Esophagus (tissue), 2 donors: Measurements from ENCODE around the gene KNOP1. TPM values are rescaled to one million over a fixed set of nuclear protein-coding genes. Genes with fewer than 3 reads are reported as not detected.

Experiments used
- H3K27ac ChIP-seq, 2 donors: one replicate each; pipeline ENCODE4 v1.5.1; 2013; ENCODE audit warnings: low read depth in 2 of 2, mild to moderate bottlenecking in 2 of 2, inconsistent platforms in 1 of 2, low read length in 1 of 2, moderate library complexity in 1 of 2
- H3K27me3 ChIP-seq, 2 donors: one replicate each; pipeline ENCODE4 v1.6.1; 2013; ENCODE audit warnings: low read length in 2 of 2, control low read depth in 1 of 2, mild to moderate bottlenecking in 1 of 2; ENCODE audit not compliant: insufficient read depth in 2 of 2, control insufficient read depth in 1 of 2
- H3K36me3 ChIP-seq, 2 donors: one replicate each; pipeline ENCODE4 v1.6.1; 2013; ENCODE audit warnings: low read length in 1 of 2; ENCODE audit not compliant: control insufficient read depth in 2 of 2, insufficient read depth in 2 of 2
- H3K4me1 ChIP-seq, 2 donors: one replicate each; pipeline ENCODE4 v1.6.1; 2013; ENCODE audit warnings: low read length in 1 of 2; ENCODE audit not compliant: control insufficient read depth in 2 of 2, insufficient read depth in 2 of 2
- H3K4me3 ChIP-seq, 2 donors: one replicate each; pipeline ENCODE4 v1.5.1; 2013; ENCODE audit warnings: low read length in 2 of 2, mild to moderate bottlenecking in 2 of 2, low read depth in 1 of 2, moderate library complexity in 1 of 2
- H3K9me3 ChIP-seq, 2 donors: one replicate each; pipeline ENCODE4 v1.6.1; 2013; ENCODE audit warnings: mild to moderate bottlenecking in 2 of 2, low read depth in 1 of 2, low read length in 1 of 2, moderate library complexity in 1 of 2; ENCODE audit not compliant: control insufficient read depth in 2 of 2, insufficient read depth in 1 of 2
- WGBS, 2 donors: extraction: QIAGEN DNeasy Blood & Tissue Kit; methylation state at CpG; one replicate each; pipeline ENCODE4 v1.1.7; 2013; 5-methylcytosine and 5-hydroxymethylcytosine counted together
- polyA plus RNA-seq, 2 donors: library from polyadenylated mRNA; stranded (reverse); fragments of 200-250 nt; gene quantifications; one replicate each; pipeline ENCODE4 v1.2.3, GENCODE V29; 2013
- donor health status: healthy with polysubstance abuse.
- donor health status: Bipolar disorder and iron deficiency.

The KNOP1 gene
- polyA plus RNA-seq, 2 donors = 12.8 to 14.3 TPM

GRCh38 chr16:19691161-19691711, 26.8 kb downstream of the KNOP1 start:
- Histone ChIP-seq H3K9me3 (no peaks in the 10 kb centered on the region), H3K4me1 (peaks cover 4 to 5% of the 10 kb centered on the region in 2 donors), H3K4me3 (no peak overlapping the region), H3K36me3 (peaks cover 0 to 16% of the 10 kb centered on the region in 2 donors), H3K27ac (no peak overlapping the region), H3K27me3 (no peaks in the 10 kb centered on the region)
- 75 to 82% methylated on average over 14 of the region's 14 CpGs for WGBS, 2 donors

- Histone ChIP-seq H3K4me1 (peaks cover 3 to 4% of the 10 kb centered on the region in 2 donors), H3K4me3 (no peak overlapping the region), H3K36me3 (peaks cover 0 to 16% of the 10 kb centered on the region in 2 donors), H3K27ac (no peak overlapping the region), H3K27me3 (no peaks in the 10 kb centered on the region), H3K9me3 (no peaks in the 10 kb centered on the region)
- WGBS, 2 donors = 62 to 63% methylated on average over 4 of the region's 4 CpGs
Measured at GRCh38 chr16:19690196-19690595, 27.8 kb downstream of the KNOP1 start.

- Histone ChIP-seq H3K27ac (no peak overlapping the region), H3K4me3 (no peak overlapping the region), H3K27me3 (no peaks in the 10 kb centered on the region), H3K4me1 (peaks cover 3 to 4% of the 10 kb centered on the region in 2 donors), H3K9me3 (peaks cover 0 to 2% of the 10 kb centered on the region in 2 donors), H3K36me3 (peaks cover 0 to 19% of the 10 kb centered on the region in 2 donors)
- 94 to 96% methylated on average over 5 of the region's 5 CpGs for WGBS, 2 donors
Measured at GRCh38 chr16:19689342-19689741, 28.7 kb downstream of the KNOP1 start.

GRCh38 chr16:19688396-19689024, 29.5 kb downstream of the KNOP1 start:
- H3K4me3 ChIP-seq = no peak overlapping the region
- no peaks in the 10 kb centered on the region for H3K27me3 ChIP-seq
- peaks cover 3 to 4% of the 10 kb centered on the region in 2 donors for H3K4me1 ChIP-seq
- no peak overlapping the region for H3K27ac ChIP-seq
- 82 to 87% methylated on average over 18 of the region's 18 CpGs for WGBS, 2 donors
- H3K9me3 ChIP-seq = peaks cover 0 to 2% of the 10 kb centered on the region in 2 donors
- H3K36me3 ChIP-seq = peaks cover 6 to 24% of the 10 kb centered on the region in 2 donors

- WGBS, 2 donors = 89% methylated on average over 7 of the region's 7 CpGs
- Histone ChIP-seq H3K9me3 (peaks cover 0 to 4% of the 10 kb centered on the region in 2 donors), H3K36me3 (peaks cover 11 to 24% of the 10 kb centered on the region in 2 donors), H3K27me3 (no peaks in the 10 kb centered on the region), H3K4me1 (peaks cover 3 to 4% of the 10 kb centered on the region in 2 donors), H3K4me3 (no peak overlapping the region), H3K27ac (no peak overlapping the region)
Measured at GRCh38 chr16:19687279-19687678, 30.7 kb downstream of the KNOP1 start.

GRCh38 chr16:19685176-19685575, 32.9 kb downstream of the KNOP1 start:
- Histone ChIP-seq H3K36me3 (peaks cover 12 to 26% of the 10 kb centered on the region in 2 donors), H3K4me3 (no peak overlapping the region), H3K27ac (no peak overlapping the region), H3K27me3 (no peaks in the 10 kb centered on the region), H3K9me3 (peaks cover 0 to 4% of the 10 kb centered on the region in 2 donors), H3K4me1 (peaks cover 0 to 3% of the 10 kb centered on the region in 2 donors)
- 97% methylated on average over 4 of the region's 4 CpGs for WGBS, 2 donors

GRCh38 chr16:19683453-19684236, 34.4 kb downstream of the KNOP1 start:
- peaks cover 0 to 4% of the 10 kb centered on the region in 2 donors for H3K9me3 ChIP-seq
- H3K27me3 ChIP-seq = no peaks in the 10 kb centered on the region
- 95 to 96% methylated on average over 6 of the region's 6 CpGs for WGBS, 2 donors
- peaks cover 13 to 24% of the 10 kb centered on the region in 2 donors for H3K36me3 ChIP-seq
- H3K27ac ChIP-seq = no peak overlapping the region
- H3K4me3 ChIP-seq = no peak overlapping the region
- H3K4me1 ChIP-seq = peaks cover 0 to 3% of the 10 kb centered on the region in 2 donors

- 85 to 88% methylated on average over 12 of the region's 12 CpGs for WGBS, 2 donors
- Histone ChIP-seq H3K27me3 (no peaks in the 10 kb centered on the region), H3K27ac (no peak overlapping the region), H3K9me3 (peaks cover 0 to 4% of the 10 kb centered on the region in 2 donors), H3K36me3 (peaks cover 13 to 15% of the 10 kb centered on the region in 2 donors), H3K4me3 (no peak overlapping the region), H3K4me1 (no peaks in the 10 kb centered on the region)
Measured at GRCh38 chr16:19681637-19682036, 36.4 kb downstream of the KNOP1 start.

GRCh38 chr16:19680881-19681340, 37.1 kb downstream of the KNOP1 start:
- H3K9me3 ChIP-seq = peaks cover 0 to 4% of the 10 kb centered on the region in 2 donors
- H3K4me3 ChIP-seq = no peak overlapping the region
- 69 to 75% methylated on average over 6 of the region's 6 CpGs for WGBS, 2 donors
- H3K27me3 ChIP-seq = no peaks in the 10 kb centered on the region
- no peaks in the 10 kb centered on the region for H3K4me1 ChIP-seq
- H3K27ac ChIP-seq = no peak overlapping the region
- peaks cover 13 to 14% of the 10 kb centered on the region in 2 donors for H3K36me3 ChIP-seq
